ENCODE data around the gene OSBPL1A.

OSBPL1A gene

DNA sequence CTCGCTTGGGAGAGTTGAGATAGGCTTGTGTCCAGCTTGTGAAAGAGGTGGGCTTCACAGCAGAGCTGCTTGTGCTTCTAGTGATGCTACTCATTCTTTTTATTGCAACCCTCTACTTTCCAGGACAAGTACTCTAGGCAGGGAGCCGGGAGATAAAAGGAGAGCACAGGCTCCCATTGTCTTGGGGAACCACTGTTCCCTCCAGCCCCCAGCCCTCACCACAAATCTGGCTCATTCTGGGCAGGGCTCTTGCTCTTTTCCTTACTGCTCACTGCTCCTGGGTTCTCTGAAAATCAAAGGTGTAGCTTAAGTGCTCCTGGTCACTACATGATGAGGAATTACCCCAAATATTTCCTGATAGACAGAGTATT is 177.3 kb downstream of the OSBPL1A start:
- Histone ChIP-seq H3K36me3 (replicated peaks; ENCODE audit: low read depth, low read length) (no peaks in the 10 kb centered on the region), H3K27ac (ENCODE audit: low read length) (no peak overlapping the region), H3K9me3 (ENCODE audit: insufficient read depth, low read length) (no peaks in the 10 kb centered on the region), H2AFZ (ENCODE audit: low read depth, low read length) (no peak overlapping the region), H3K4me1 (ENCODE audit: low read length) (no peaks in the 10 kb centered on the region), H3K4me2 (ENCODE audit: low read length) (no peak overlapping the region), H3K79me2 (ENCODE audit: low read length) (no peaks in the 10 kb centered on the region), H4K20me1 (ENCODE audit: insufficient read depth, low read length) (no peaks in the 10 kb centered on the region), H3K9ac (ENCODE audit: low read length) (no peak overlapping the region), H3K27me3 (ENCODE audit: low read depth, low read length) (peaks cover 15% of the 10 kb centered on the region), H3K4me3 (ENCODE audit: low read length) (no peak overlapping the region)
- TF ChIP-seq CTCF (IDR thresholded peaks at IDR 0.05; ENCODE audit: low read depth, low read length) (no peak), EZH2phosphoT487 (IDR thresholded peaks at IDR 0.05; ENCODE audit: low read depth) (no peak)

DNA sequence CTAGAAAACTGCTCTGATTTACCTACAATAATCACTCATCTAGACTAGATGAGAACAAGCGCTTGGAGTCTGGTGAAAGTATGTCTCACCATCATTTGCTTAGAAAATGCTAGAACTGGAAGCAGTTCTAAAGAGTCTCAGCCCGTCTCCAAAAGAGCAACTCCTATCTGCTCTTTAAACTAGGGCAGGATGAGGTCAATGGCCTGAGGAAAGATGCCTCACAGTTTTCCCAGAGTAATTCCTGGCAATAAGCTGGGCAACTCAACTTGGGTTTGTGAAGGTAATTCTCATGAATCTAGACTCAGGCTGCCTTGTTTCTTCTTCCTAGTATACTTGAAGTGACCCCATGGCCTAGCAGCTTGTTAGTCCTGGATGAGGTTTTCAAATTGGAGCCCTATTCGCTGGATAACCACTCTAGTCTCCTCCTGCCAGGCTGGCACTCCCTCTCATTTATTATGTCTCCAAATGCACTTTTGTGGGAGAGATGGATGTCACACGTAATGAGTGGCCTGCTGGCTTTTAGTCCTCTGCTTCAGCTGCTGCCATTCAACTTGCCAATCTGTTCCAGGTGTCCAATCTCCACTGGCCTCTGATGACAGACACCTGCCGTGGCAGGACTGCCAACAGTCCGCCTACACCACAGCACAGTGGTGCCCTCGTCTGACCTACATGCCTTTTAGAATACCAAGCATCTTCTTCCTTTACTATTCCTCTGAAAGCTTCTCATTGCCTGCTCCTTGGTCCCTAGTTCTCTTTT is 177.9 kb downstream of the OSBPL1A start:
- Histone ChIP-seq H3K79me2 (ENCODE audit: low read length) (no peaks in the 10 kb centered on the region), H3K4me3 (ENCODE audit: low read length) (no peak overlapping the region), H3K9me3 (ENCODE audit: insufficient read depth, low read length) (no peaks in the 10 kb centered on the region), H3K4me2 (ENCODE audit: low read length) (no peak overlapping the region), H3K36me3 (replicated peaks; ENCODE audit: low read depth, low read length) (no peaks in the 10 kb centered on the region), H3K27ac (ENCODE audit: low read length) (no peak overlapping the region), H2AFZ (ENCODE audit: low read depth, low read length) (no peak overlapping the region), H3K27me3 (ENCODE audit: low read depth, low read length) (peaks cover 9% of the 10 kb centered on the region; the same call in 1 of the 2 replicates), H3K9ac (ENCODE audit: low read length) (no peak overlapping the region), H3K4me1 (ENCODE audit: low read length) (no peaks in the 10 kb centered on the region), H4K20me1 (ENCODE audit: insufficient read depth, low read length) (no peaks in the 10 kb centered on the region)
- TF ChIP-seq EZH2phosphoT487 (IDR thresholded peaks at IDR 0.05; ENCODE audit: low read depth): no peak
- TF ChIP-seq CTCF (IDR thresholded peaks at IDR 0.05; ENCODE audit: low read depth, low read length): no peak

DNA sequence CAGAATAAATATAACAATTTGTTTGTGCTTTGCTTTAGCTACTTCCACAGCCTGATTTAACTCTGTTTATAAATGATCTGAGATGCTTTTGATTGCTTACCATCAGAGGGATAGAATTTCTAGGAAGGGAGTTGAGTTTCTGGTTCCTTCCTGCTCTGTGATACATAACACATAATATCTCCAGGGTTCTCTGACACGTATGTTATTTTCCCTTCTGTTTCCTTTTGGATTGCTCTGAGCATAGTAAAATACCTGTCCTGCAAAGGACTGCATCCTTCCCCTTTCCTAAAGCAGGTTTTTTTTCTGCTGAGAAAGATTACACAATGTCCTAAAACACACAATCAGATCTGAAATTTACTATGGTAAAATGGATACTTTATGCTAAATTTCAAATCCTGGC is 182.7 kb downstream of the OSBPL1A start:
- no peaks in the 10 kb centered on the region for H3K79me2 ChIP-seq (ENCODE audit: low read length)
- no peaks in the 10 kb centered on the region for H3K9me3 ChIP-seq (ENCODE audit: insufficient read depth, low read length)
- no peaks in the 10 kb centered on the region for H3K27me3 ChIP-seq (ENCODE audit: low read depth, low read length)
- no peaks in the 10 kb centered on the region for H3K4me1 ChIP-seq (ENCODE audit: low read length)
- H3K4me3 ChIP-seq (ENCODE audit: low read length): no peak overlapping the region
- H3K27ac ChIP-seq (ENCODE audit: low read length): no peak overlapping the region
- no peak overlapping the region for H3K9ac ChIP-seq (ENCODE audit: low read length)
- H3K4me2 ChIP-seq (ENCODE audit: low read length): no peak overlapping the region
- H2AFZ ChIP-seq (ENCODE audit: low read depth, low read length): no peak overlapping the region
- no peak for TF ChIP-seq EZH2phosphoT487 (IDR thresholded peaks at IDR 0.05; ENCODE audit: low read depth)
- no peak for TF ChIP-seq CTCF (IDR thresholded peaks at IDR 0.05; ENCODE audit: low read depth, low read length)
- H3K36me3 ChIP-seq (replicated peaks; ENCODE audit: low read depth, low read length): no peaks in the 10 kb centered on the region
- no peaks in the 10 kb centered on the region for H4K20me1 ChIP-seq (ENCODE audit: insufficient read depth, low read length)

- Histone ChIP-seq H3K4me1 (ENCODE audit: low read length) (no peaks in the 10 kb centered on the region), H3K36me3 (replicated peaks; ENCODE audit: low read depth, low read length) (no peaks in the 10 kb centered on the region), H3K27ac (ENCODE audit: low read length) (no peak overlapping the region), H3K4me3 (ENCODE audit: low read length) (no peak overlapping the region), H3K79me2 (ENCODE audit: low read length) (no peaks in the 10 kb centered on the region), H3K4me2 (ENCODE audit: low read length) (no peak overlapping the region), H3K9me3 (ENCODE audit: insufficient read depth, low read length) (no peaks in the 10 kb centered on the region), H3K27me3 (ENCODE audit: low read depth, low read length) (no peaks in the 10 kb centered on the region), H3K9ac (ENCODE audit: low read length) (no peak overlapping the region), H2AFZ (ENCODE audit: low read depth, low read length) (no peak overlapping the region), H4K20me1 (ENCODE audit: insufficient read depth, low read length) (no peaks in the 10 kb centered on the region)
- TF ChIP-seq CTCF (IDR thresholded peaks at IDR 0.05; ENCODE audit: low read depth, low read length): no peak
- no peak for TF ChIP-seq EZH2phosphoT487 (IDR thresholded peaks at IDR 0.05; ENCODE audit: low read depth)
Observed at GRCh38 chr18:24214144-24214543, 183.5 kb downstream of the OSBPL1A start.

All from OCI-LY3 (cell line).